HuH-7.5 (cell line): ENCODE data around the gene KCNQ5.
"Not testable (repeated sequence)": the region's sequence is repeated elsewhere in the genome, so short reads cannot be mapped to it uniquely, and the experiment has no call there.

ENCODE experiments used
- DNase-seq: peaks from one replicate; pipeline ENCODE4 v3.0.0; 2011; ENCODE audit warnings: low spot score

Gene KCNQ5

GRCh38 chr6:72841195-72841594, 219.3 kb downstream of the KCNQ5 start:
- DNase-seq, result no peak

GRCh38 chr6:72842140-72842539, 220.3 kb downstream of the KCNQ5 start:
- no peak for DNase-seq

DNA sequence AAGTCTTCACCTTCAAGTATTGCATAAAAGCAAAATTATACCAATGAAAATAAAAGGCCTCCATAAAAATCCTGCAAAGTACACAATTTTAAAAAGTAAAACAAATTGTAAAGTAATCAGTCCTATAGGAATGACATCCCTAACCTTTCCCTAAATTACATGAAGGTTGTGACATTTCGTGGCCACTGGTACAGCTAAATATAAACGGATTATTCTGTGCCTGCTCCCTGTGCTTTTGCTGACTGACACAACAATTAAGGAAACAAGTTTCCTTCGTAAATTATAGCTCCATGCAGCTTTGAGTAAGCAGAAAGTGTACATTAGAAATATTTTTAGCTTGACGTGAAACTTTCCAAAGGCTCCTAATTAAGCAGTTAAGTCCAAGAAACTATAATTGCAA, 222.8 kb downstream of the KCNQ5 start:
- DNase-seq, result no peak

DNA sequence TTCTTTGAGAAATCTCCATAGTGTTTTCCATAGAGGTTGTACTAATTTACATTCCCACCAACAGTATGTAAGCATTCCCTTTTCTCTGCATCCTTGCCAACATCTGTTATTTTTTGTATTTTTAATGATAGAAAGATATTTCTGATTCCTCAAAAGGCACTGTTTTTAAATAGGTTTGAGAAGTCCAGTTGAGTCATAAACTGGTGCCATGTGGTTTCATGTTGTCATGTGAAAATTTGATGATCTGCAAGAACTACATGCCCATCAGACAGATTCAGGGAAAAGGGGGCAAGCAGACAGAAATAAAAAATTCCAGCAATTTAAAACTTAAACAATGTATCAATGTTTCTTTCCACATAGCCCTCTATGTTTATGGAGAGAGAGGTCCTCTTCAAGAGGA, 227.5 kb downstream of the KCNQ5 start:
- no peak for DNase-seq

DNA sequence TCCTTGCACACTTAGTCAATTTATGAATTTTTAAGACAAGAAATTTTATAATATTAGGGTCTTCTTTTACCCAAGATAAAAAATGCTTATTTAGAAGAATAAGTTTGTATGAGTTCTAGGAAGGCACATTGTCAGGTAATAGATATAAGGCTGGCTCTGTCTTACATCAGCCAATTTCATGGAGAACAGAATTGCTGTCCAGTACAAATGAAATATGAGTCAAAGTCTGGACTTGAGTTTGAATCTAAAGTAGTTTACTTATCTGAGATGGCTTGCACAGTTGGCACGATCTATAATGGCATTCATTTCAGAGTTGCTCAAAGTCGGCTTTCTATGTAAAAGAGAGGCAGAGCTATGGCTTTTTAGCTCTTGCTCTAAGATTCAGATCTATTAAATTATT, 228.2 kb downstream of the KCNQ5 start:
- no peak for DNase-seq

DNA sequence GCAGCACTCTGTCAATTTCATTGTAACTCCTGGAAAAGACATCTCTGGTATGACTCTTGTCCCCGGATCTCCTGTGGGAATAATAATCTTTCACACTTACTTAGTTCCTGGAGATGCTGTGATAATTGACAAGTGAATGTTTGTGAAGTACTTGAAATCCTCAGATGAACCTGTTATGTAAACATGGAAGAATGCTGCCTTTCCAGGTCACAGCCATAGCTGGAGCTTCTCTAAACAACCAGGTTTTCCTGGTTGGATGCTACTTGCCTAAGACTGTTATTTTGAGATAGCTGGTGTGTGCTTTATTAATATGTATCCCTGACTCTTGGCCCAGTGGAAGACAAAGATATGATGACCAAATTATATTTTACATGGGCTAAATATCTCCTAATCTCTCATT, 228.6 kb downstream of the KCNQ5 start:
- no peak for DNase-seq

DNA sequence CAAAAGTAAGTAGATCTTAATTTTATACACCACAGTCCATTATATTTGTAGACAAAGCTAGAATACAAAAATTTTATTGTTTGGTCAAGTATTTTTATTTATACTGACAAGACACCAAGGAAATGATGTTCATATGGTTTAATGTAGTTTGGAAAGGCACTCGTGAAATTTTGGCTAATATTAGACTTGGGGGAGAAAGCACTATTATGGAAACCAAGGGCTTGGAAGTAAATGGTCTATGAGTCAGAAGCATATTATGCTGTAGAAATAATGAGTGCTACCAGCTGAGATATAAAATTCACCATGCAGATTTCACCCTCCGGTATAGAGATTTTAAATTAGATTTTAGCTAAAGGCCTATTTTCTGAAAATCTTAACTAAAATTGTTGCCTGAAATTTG, 233.6 kb downstream of the KCNQ5 start:
- DNase-seq, result no peak

DNA sequence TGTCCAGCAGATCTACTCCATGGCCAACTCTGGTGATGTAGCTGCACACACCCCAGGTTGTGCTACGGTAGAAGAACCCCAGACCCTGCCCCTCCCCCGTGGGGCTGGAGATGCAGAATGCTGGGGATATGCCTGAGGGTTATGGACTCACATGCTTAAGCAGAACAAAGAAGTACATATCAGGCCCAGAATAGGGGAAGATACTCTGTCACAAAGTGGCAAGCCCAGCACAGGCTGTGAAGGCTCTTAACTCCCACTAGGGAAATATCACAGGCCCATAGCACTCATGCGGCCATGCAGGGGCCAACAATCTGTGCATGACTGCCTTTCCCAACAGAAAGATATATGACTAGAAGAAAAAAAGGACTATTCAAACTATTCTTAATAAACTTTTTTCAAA, 234.9 kb downstream of the KCNQ5 start:
- DNase-seq, result no peak

DNA sequence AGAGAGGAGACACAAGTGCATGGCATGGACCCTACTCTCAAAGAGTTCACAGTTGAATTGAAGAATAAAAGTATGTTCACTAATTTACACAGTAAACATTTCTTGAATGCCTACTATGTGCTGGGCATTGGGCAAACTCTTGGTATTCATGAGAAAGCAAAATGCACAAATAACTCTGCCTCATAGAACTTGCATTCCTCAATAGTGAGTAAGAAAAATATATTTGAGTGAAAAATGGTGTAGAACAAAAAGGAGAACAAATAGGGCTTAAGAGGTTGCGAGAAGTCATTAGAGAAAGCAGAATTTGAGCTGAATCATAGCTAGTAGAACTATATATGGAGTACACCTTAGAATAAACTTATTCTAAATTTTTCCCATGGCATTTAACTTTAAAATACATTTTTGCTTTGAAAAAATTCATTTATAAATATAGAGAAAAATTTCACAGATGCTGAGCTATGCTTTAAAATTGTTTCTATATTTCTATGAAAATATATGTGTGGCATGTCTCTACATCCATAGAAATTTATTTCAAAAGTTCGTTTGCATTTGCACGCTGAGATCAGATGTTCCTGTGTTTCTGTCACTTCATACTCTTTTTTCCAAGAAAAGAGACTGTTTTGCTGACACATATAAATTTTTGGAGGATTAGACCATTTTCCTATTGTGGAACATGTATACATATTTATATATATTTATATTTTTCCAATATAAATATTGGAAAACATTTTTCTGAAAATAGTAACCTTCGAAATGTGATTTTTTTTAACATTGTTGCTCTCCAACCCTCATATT, 236.1 kb downstream of the KCNQ5 start:
- no peak for DNase-seq

GRCh38 chr6:72861059-72861458, 239.2 kb downstream of the KCNQ5 start:
- no peak for DNase-seq

- no peak for DNase-seq
Measured at GRCh38 chr6:72861935-72862432, 240.1 kb downstream of the KCNQ5 start.

DNA sequence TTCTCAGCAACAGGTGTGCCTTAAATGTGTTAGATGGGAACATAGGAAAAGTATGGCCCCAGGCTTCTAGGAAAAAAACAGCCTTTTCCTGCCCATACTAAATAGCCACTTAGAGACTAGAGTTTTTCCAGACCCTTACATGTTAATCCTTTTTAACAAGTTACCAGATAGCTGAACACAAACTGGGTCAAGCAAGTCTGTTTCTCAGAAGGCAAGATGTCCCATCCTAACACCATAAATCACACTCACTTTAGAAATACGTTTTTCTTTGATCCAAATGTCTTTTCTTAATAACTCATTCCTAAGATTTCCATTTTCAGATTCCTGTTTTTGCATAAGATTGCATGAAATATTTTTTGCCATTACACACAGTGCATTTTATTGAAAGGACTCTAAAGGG, 241.3 kb downstream of the KCNQ5 start:
- DNase-seq, result no peak

GRCh38 chr6:72864236-72864635, 242.4 kb downstream of the KCNQ5 start:
- DNase-seq, result no peak

GRCh38 chr6:72864799-72865198, 242.9 kb downstream of the KCNQ5 start:
- no peak for DNase-seq

DNA sequence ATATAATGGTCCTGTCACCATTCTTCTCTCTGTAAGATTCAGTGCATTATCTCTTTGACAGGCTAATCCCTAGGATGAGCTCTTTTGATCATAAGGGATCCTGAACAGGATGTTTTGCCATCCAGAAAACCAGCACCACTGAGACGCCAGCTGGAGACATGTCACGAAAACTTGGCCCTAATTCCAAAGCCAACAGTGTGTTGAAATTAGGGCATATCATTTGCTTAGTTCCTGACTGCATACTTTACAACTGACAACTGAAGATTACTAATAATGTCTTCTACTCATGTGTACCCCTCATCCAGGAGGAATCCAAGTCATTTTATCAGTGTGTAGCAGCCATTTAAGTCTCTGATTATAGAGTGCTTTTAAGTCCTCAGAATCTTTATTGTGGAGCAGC, 243.6 kb downstream of the KCNQ5 start:
- DNase-seq, result no peak

DNA sequence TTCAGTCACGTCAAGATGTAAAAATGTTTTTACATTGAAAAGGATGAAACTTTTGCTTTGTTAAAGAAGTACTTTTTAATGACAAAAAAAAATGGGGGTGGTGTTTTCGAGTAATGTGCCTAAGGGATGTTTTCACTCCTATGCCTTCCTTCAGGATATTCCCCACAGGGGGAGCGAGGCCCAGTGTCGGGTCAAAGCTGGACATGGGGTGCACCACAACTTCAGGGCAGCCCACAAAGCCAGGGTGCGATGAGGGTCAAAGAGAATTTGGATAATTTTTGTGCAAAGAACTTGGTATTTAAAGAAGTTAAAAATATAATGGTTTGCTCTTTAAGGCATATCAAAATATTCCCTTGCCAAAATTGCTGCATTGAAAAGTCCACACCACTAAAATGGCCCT, 247.8 kb downstream of the KCNQ5 start:
- DNase-seq, result no peak

DNA sequence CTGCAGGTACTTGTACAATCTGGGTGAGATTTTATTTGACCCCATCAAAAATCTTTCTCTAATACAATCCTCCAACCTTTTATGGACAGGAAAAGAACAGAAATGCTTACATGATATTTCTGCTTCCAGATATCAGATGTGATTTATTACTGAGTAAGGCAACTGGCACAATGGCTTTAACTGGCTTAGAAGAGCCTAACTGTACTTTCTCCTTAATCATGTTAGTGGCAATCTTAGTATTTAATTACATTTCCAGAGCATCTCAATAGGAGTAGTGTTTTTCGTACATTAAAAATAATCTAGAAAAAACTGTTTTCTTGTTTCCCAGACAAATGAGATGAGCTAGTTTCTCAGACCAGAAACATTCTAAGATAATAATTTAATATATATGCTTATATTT, 251.6 kb downstream of the KCNQ5 start:
- DNase-seq, result no peak

GRCh38 chr6:72876256-72876655, 254.4 kb downstream of the KCNQ5 start:
- DNase-seq, result no peak

DNA sequence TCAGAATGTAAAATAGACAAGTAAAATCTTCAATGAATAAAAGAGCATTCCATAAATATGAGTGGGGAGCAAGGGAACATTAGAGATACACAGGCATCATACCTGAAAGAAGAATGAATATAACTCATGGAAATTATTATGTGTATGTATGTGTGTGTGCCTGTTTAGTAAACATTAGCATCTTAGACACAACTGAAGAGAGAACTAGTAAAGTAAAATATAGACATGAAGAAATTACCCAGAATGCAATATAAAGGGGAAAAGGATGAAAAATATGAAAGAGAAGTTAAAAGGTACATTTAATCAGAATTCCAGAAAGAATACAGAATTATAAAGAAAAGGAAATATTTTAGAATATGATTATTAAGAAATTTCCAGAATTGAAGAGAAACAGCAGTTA, 264.3 kb downstream of the KCNQ5 start:
- no peak for DNase-seq

- DNase-seq, result no peak
Measured at GRCh38 chr6:72890233-72890632, 268.4 kb downstream of the KCNQ5 start.

DNA sequence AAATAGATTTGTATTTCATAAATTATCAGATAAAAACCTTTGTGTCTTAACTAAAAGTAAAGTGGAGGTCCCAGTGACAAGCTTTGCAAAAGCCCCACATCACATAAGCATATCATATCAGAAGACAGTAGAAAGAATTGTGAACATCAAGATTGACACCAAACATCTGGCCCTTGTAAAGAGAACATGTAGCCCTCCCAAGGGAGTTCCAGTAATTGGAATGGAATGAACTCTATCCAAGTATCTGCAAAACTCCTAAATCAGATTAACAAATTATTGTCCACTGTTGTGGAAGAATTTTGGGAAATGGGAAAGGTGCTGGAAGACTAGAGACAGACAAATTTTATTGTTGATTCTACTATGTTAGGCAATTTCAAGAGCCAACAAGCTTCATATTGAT, 268.8 kb downstream of the KCNQ5 start:
- no peak for DNase-seq

- DNase-seq, result no peak
Measured at GRCh38 chr6:72892901-72893300, 271.0 kb downstream of the KCNQ5 start.

DNA sequence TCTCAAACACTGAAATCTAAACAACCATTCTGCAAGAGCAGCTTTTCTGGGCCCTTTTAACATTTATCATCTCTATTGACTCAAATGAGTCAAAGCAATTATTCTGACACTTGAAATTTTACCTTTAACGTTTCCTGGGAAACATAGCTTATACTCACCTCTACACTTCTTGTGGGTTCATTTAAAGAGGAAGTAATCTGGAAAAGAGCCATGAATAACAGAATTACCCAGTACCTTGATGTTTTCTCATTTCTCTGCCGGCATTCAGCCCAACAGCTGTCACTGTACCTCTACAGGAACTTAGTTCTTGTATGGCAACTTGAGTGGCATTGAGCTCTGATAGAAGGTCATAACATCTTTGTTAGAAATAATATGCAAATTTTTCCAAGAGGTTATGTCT, 272.2 kb downstream of the KCNQ5 start:
- no peak for DNase-seq

- not testable (repeated sequence) for DNase-seq
Measured at GRCh38 chr6:72898313-72898712, 276.4 kb downstream of the KCNQ5 start.
